Iris pigment epithelial cell (primary cell): Measurements from ENCODE around the gene TCFL5.
"Not testable (repeated sequence)": the region's sequence is repeated elsewhere in the genome, so short reads cannot be mapped to it uniquely, and the experiment has no call there.

Experiments used
- DNase-seq: peaks from one replicate; pipeline ENCODE4 v3.0.0-alpha.2; 2011; ENCODE audit warnings: low read depth

The TCFL5 gene

DNA sequence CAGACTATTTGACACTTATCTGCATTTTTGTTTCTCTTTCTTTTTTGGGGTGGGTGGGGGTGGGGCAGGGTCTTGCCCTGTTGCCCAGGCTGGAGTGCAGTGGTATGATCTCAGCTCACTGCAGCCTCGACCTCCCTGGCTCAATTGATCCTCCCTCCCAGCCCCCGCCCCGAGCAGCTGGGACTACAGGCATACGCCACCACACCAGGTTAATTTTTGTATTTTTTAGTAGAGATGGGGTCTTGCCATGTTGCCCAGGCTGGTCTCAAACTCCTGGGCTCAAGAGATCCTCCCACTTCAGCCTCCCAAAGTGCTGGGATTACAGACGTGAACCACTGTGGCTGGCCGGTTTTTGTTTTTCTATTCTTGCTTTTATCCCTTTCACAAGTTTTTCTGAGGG is 8.3 kb downstream of the TCFL5 start:
- DNase-seq = not testable (repeated sequence)

DNA sequence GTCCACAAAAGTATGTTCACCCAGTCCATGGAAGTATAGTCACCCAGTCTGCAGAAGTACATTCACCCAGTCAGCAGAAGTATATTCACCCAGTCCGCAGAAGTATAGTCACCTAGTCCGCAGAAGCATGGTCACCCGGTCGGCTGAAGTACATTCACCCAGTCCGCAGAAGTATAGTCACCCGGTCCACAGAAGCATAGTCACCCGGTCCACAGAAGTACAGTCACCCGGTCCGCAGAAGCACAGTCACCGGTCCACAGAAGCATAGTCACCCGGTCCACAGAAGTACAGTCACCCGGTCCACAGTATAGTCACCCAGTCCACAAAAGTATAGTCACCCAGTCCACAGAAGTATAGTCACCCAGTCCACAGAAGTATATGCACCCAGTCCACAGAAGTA is 8.8 kb downstream of the TCFL5 start:
- no peak for DNase-seq

GRCh38 chr20:62852196-62852595 is 9.4 kb downstream of the TCFL5 start:
- DNase-seq = no peak

GRCh38 chr20:62850333-62850974 is 11.2 kb downstream of the TCFL5 start:
- DNase-seq = no peak

DNA sequence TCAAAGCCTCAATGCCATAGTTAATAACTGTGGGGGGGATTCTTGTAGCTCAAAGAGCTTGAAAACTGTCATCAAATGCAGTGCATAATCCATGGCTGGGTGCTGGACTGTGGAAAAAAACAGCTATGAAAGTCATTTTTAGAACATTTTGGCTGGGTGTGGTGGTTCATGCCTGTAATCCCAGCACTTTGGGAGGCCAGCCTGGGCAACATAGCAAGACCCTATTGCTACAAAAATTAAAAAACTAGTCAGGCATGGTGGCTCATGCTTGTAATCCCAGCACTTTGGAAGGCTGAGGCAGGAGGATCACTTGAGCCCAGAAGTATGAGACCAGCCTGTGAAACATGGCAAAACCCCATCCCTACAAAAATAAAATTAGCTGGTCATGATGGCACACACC is 12.2 kb downstream of the TCFL5 start:
- no peak for DNase-seq

- not testable (repeated sequence) for DNase-seq
These were observed 12.7 kb downstream of the TCFL5 start for GRCh38 chr20:62848917-62849316.

DNA sequence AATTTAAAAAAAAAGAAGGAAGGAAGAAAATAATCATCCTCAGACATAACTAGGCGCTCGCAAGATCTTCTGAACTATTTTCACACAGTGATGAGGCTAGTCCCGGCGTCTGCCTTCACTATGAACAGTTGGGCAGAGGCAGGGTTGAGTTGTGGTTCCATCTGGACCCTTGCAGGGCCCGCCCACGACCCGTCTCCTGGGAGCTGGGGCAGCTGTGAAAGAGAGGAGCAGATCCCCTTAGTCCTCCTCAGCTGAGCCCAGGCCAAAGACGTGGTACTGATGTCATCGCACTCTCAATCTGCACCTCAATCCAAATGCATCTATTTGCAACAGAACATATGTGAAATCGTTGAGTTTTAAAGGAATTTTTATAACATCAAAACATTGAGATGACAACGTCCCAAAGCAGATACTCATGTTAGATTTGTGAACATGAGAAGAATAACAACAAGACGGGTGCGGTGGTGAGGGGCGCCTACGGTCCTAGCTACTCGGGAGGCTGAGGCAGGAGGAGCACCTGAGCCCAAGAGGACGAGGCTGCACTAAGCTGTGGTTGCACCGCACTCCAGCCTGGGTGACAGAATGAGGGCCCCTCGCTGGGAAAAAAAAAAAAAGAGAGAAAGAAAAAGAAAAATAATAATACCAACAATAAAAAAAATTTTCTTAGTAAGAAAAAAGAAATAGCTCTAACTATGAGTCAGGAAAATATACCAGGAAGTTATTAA is 15.3 kb downstream of the TCFL5 start:
- no peak for DNase-seq

DNA sequence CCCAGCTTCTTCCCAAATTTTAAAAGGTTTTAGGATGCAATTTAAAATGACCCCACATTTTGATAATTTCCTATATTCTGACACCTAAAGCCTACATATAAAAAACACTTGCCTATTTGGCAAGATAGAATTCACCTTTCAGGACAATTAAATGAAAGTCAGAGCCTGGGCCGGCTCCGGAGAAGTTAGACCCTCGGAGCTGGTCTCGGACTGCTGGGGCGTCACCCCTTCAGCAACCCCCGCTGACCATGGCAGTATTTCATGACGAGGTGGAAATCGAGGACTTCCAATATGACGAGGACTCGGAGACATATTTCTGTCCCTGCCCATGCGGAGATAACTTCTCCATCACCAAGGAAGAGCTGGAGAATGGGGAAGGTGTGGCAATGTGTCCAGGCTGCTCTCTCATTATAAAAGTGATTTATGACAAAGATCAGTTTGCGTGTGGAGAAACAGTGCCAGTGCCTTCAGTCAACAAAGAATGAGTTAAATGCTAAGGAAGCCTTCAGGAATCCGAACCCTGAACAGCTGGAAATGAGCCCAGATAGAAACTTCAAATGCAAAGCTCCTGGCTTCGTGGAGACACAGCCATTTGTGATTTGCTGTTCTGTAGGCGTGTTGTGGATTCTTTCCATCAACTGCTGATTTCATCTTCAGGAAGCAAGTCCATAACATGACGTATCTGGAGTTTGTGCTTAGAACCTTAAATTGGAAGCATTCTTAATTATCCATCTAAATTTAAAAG is 16.0 kb downstream of the TCFL5 start:
- peak; percentile 69 for DNase-seq

DNA sequence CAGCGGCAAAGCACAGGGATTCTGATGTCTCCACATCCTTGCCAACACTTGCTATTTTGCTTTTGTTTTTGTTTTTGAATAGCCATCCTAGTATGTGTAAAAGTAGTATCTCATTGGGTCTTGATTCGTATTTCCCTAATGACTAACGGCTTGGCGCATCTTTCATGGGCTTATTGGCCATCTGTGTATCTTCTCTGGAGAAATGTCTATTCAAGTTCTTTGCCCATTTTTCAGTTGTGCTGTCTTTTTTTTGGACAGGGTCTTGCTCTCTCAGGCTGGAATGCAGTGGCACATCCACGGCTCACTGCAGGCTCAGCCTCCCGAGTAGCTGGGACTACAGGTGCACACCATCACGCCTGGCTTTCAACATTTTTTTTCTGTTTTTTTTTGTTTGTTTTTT is 17.4 kb downstream of the TCFL5 start:
- DNase-seq = no peak

GRCh38 chr20:62843656-62844055 is 18.0 kb downstream of the TCFL5 start:
- DNase-seq = no peak

DNA sequence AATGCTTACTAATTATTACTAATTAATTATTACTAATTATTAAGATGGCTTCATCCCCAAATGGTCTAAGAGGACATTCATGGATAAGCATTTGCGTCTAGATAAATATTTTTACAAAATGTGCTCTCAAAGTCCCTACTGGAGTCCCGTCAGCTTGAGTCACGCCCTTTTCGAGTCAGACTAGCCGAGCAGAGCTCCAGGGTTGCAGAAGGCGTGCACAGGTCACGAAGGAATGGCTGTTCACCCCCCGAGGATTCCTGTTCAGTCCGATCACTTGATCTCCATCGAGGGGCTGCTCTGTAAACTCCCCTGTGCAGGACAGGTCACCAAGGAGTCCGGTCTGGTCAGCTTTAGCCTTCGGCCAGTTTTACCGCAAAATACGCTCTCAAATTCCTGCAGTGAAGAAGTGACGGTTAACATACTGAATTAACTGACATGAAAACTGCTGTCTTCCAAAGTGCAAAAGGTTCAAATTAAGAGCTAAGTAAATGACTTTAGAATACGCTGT is 19.9 kb downstream of the TCFL5 start:
- DNase-seq = no peak

DNA sequence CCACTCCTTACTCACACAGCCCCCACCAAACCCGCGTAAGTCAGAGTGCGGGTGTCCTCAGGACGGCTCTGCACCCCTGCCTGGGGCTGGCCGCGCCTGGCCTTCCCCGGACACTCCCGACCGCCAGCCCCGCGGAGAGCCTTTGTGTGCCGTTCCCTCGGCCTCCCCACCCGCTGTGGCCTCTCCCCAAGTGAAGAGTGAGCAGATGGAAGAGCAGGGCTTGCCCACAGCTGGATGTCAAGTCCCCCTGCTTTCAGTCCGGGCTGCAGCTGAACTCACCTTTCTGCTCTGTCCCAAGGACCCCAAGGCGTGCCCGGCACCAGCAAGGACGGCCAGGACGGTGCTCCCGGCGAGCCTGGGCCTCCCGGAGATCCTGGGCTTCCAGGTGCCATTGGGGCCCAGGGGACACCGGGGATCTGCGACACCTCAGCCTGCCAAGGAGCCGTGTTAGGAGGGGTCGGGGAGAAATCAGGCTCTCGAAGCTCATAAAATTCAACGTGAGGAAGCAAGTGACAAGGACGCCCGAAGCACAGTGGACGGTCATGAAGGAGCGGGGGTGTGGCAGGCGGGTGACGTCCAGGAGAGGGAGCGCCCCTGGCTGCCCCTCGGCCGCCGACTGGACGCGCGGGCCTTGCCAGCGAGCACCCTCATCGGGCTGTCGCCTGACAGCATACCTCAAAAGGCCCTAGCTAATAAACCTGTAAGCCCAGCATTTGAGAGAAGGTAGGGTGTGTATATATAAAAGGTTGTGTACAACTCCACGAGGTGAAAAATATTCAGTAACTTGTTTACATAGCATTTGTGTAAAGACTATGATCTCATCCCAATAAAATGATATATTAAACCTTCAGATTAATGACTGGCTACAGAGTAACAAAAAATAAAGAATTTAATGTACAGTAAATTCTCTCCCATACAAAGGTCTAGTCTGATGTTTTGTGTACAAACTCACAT is 21.1 kb downstream of the TCFL5 start:
- no peak for DNase-seq

DNA sequence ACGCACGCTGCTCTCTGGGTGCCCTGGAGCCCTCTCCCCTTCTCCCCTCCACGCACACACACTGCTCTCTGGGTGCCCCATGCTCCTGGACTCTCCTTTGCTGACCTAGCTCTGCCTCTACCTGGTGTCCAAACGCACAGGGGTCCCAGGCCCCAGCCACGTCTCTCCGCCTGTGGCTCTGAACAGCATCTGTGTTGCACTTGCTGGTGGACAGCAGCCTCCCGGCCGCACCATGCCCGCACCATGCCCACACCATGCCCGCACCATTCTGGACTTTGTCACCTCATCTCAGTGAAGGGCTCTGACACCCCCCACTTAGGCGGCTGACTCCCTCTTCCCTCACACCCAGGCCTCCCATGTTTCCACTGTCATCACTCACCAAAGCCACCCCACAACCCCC is 21.8 kb downstream of the TCFL5 start:
- no peak for DNase-seq

- DNase-seq = no peak
These were observed 22.4 kb downstream of the TCFL5 start for GRCh38 chr20:62839261-62839660.

- peak; percentile 62 for DNase-seq
These were observed 23.3 kb downstream of the TCFL5 start for GRCh38 chr20:62838128-62838891.

- DNase-seq = no peak
These were observed 23.9 kb downstream of the TCFL5 start for GRCh38 chr20:62837790-62838127.

GRCh38 chr20:62836967-62837490 is 24.6 kb downstream of the TCFL5 start:
- no peak for DNase-seq

DNA sequence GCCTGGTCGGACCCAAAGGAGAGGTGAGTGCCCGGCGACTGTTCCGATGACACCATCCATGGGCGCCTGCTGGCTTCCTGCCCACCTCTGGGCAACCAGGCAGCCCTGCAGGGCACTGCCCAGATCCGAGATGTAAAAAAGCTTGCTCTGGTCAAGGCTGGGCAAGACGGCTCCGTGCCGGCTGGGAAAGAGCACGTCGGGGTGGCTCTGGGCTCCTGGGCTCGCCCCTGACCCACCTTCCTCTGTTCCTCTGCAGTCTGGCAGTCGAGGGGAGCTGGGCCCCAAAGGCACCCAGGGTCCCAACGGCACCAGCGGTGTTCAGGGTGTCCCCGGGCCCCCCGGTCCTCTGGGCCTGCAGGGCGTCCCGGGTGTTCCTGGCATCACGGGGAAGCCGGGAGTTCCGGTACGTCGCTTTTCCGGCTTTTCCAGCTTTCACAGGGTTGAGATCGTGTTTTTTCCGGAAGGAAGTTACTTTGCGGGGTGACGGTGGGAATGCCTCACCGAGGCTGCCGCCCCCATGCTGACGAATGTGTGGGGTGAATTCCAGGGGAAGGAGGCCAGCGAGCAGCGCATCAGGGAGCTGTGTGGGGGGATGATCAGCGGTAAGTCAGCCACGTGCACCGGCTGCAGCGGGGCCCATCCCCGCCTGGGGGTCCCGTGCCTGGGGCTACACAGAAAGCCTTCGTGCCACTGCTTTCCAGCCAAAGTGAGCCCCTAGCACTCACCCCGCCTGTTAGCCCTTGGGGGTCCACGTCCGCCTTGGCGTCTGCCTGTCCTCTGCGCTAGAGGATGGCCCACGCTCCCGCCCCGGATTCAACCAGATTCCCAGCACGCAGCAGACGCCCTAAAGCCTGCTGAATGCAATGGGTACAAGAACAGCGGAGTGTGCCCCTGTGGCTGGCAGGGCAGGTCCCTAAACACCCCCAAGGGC is 25.4 kb downstream of the TCFL5 start:
- peak; percentile 58 for DNase-seq

GRCh38 chr20:62834967-62835730 is 26.5 kb downstream of the TCFL5 start:
- no peak for DNase-seq
